ENCODE results near the gene SZRD1.

The SZRD1 gene

DNA sequence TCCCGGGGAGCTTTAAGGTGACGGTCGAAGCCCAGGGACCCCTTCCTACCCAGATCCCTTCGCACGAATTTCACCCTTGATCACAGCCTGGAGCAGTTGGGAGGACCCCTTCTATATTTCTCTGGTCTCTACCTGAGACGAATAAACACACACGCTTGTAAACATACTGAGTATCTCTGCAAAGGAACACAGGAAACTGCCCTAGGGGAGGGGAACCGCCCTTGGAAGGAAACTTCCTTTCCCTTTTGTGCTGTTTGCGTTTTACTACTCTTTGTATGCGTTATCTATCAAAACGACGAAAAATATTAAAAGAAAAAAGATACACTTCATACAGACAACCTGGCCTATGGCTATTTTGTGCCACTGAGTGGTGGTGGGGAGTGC lies 74.2 kb downstream of the SZRD1 start:
- no peak for DNase-seq

DNA sequence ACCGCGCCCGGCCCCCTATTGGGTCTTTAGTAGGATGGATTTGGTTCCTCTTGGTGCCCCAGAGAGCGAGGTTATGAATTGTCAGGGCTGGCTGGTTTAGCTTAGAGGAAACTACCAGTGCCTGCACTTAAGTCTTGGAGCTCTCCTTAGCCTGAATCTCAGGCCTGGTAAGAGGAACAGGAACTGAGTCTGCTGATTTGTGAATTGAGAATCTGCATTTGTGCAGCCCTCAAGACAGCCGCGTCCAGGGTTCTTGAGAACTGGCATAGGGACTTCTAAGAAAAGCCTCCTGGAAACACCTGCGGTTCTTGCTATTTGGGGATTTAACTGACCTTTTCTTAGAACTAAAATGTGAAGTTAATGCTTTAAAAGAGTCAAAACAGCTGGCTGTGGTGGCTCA lies 75.2 kb downstream of the SZRD1 start:
- no peak for DNase-seq

GRCh38 chr1:16442941-16443340 lies 75.9 kb downstream of the SZRD1 start:
- no peak for DNase-seq

DNA sequence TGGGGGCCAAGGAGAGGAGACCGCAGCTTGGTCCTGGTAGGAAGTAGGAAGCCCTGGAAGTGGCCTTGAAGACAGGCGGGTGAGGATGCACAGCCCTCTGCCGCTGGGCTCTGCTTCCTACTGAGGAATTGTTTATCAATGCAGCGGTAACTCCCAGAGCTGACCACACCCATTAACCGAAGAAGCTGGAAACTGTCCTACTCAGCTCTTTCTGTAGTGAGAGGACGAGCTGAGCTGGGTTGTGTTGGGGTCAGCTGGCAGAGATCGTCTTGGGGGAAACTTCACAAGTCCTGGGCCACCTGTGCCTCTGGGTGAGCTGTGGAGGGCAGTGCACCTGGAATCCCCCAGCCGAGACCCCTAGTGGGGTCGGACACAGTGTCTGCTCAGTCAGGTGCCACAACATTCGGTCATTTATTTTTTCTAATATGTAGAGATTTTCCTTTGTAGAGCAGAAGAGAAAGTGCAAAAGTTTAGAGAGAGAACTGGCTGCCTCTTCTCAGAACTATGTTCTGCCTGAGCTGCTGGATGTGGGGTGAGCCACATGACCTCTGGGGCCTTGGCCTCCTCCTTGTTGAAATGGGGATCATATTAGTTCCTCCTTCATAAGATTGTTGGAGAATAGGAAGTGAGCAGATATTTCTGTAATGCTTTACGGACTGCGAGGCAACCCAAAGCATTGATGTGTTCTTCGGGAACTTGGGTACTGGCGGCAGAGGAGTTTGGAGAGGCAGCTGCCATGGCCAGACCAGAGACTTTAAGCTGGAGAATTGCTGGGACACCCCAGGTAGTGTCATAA lies 77.1 kb downstream of the SZRD1 start:
- DNase-seq: no peak

DNA sequence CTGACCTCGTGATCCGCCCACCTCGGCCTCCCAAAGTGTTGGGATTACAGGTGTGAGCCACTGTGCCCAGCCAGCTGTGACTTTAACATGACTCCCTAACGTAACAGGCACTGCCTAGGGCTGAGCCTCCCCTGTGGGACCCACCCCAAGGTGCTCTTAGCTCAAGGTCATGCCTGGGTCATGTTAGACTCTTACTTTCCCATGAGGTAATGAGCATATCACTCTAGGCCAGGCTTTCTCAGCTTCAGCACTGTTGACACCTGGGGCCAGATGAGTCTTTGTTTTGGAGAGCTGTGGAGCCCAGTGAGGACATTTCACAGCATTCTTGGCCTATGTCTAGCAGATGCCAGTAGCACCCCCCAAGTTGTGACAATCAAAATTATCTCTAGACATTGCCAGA lies 78.0 kb downstream of the SZRD1 start:
- no peak for DNase-seq

- DNase-seq: no peak
Measured at GRCh38 chr1:16446116-16446515, 79.1 kb downstream of the SZRD1 start.

- no peak for DNase-seq
Measured at GRCh38 chr1:16447641-16448040, 80.6 kb downstream of the SZRD1 start.
